ENCODE results near the gene COL12A1. TPM values are rescaled to one million over a fixed set of nuclear protein-coding genes. Genes with fewer than 3 reads are reported as not detected.

The COL12A1 gene
- polyA plus RNA-seq, 1 donor (not counting 4 experiments of a cell fraction or from before 2014, with no cell fraction given) = 96.9 TPM

GRCh38 chr6:75167851-75168250 lies 38.0 kb downstream of the COL12A1 start:
- Histone ChIP-seq H3K27me3 (ENCODE audit: control insufficient read depth, extremely low read depth, insufficient read depth, low read length) (no peaks in the 10 kb centered on the region), H2AFZ (ENCODE audit: control insufficient read depth, low read length) (no peak overlapping the region), H3K4me1 (ENCODE audit: control insufficient read depth, extremely low read depth, insufficient read depth, low read length) (no peaks in the 10 kb centered on the region), H3K9ac (ENCODE audit: control insufficient read depth, extremely low read depth, insufficient read depth, low read length) (no peak overlapping the region), H3K79me2 (ENCODE audit: control insufficient read depth, insufficient read depth, low read length) (peaks cover 32% of the 10 kb centered on the region), H3K27ac (ENCODE audit: control insufficient read depth, insufficient read depth, low read length) (no peak overlapping the region), H3K4me3 (ENCODE audit: control insufficient read depth in 2 of 3, extremely low read depth in 1 of 3, insufficient read depth in 2 of 3, low read depth in 1 of 3, low read length in 3 of 3) (no peak overlapping the region), H3K9me3 (ENCODE audit: control insufficient read depth, low read depth, low read length) (no peaks in the 10 kb centered on the region), H3K36me3 (ENCODE audit: control insufficient read depth in 2 of 2, extremely low read depth in 1 of 2, insufficient read depth in 2 of 2, low read length in 2 of 2) (peaks cover 5 to 6% of the 10 kb centered on the region in 2 experiments), H3K9me1 (ENCODE audit: control insufficient read depth, extremely low read depth, insufficient read depth, low read length) (no peaks in the 10 kb centered on the region), H3K4me2 (ENCODE audit: control insufficient read depth, extremely low read depth, insufficient read depth, low read depth, low read length) (no peak overlapping the region), H4K20me1 (ENCODE audit: control insufficient read depth, extremely low read depth, insufficient read depth, low read length) (no peaks in the 10 kb centered on the region)
- dilution Hi-C loops (cut with MboI; ENCODE audit: extremely low pct_ligation_motif_present, low sequenced_read_pairs) = no loop called here
- FAIRE-seq (peak; percentile 55), DNase-seq (ENCODE audit: low read depth, low spot score) (no peak)
- TF ChIP-seq CTCF (optimal IDR thresholded peaks at IDR 0.05 in 1 of 3, IDR thresholded peaks at IDR 0.05 in 1 of 3, conservative IDR thresholded peaks at IDR 0.05 in 1 of 3; ENCODE audit: extremely low read depth in 1 of 3, insufficient read depth in 2 of 3, low read length in 3 of 3) = no peak
- no peak for TF ChIP-seq EZH2 (IDR thresholded peaks at IDR 0.05; ENCODE audit: low read length)

- no peak for DNase-seq (ENCODE audit: low read depth, low spot score)
- no peak overlapping the region for H3K27ac ChIP-seq (ENCODE audit: control insufficient read depth, insufficient read depth, low read length)
- H3K36me3 ChIP-seq (ENCODE audit: control insufficient read depth in 2 of 2, extremely low read depth in 1 of 2, insufficient read depth in 2 of 2, low read length in 2 of 2) = peaks cover 5 to 6% of the 10 kb centered on the region in 2 experiments
- H3K79me2 ChIP-seq (ENCODE audit: control insufficient read depth, insufficient read depth, low read length) = peaks cover 32% of the 10 kb centered on the region
- no peak overlapping the region for H2AFZ ChIP-seq (ENCODE audit: control insufficient read depth, low read length)
- no peaks in the 10 kb centered on the region for H3K4me1 ChIP-seq (ENCODE audit: control insufficient read depth, extremely low read depth, insufficient read depth, low read length)
- H4K20me1 ChIP-seq (ENCODE audit: control insufficient read depth, extremely low read depth, insufficient read depth, low read length) = no peaks in the 10 kb centered on the region
- no peak overlapping the region for H3K9ac ChIP-seq (ENCODE audit: control insufficient read depth, extremely low read depth, insufficient read depth, low read length)
- no peak overlapping the region for H3K4me3 ChIP-seq (ENCODE audit: control insufficient read depth in 2 of 3, extremely low read depth in 1 of 3, insufficient read depth in 2 of 3, low read depth in 1 of 3, low read length in 3 of 3)
- no peaks in the 10 kb centered on the region for H3K27me3 ChIP-seq (ENCODE audit: control insufficient read depth, extremely low read depth, insufficient read depth, low read length)
- no peaks in the 10 kb centered on the region for H3K9me1 ChIP-seq (ENCODE audit: control insufficient read depth, extremely low read depth, insufficient read depth, low read length)
- no peak overlapping the region for H3K4me2 ChIP-seq (ENCODE audit: control insufficient read depth, extremely low read depth, insufficient read depth, low read depth, low read length)
- dilution Hi-C loops (cut with MboI; ENCODE audit: extremely low pct_ligation_motif_present, low sequenced_read_pairs) = no loop called here
- FAIRE-seq = no peak
- TF ChIP-seq EZH2 (IDR thresholded peaks at IDR 0.05; ENCODE audit: low read length) (no peak), CTCF (optimal IDR thresholded peaks at IDR 0.05 in 1 of 3, IDR thresholded peaks at IDR 0.05 in 1 of 3, conservative IDR thresholded peaks at IDR 0.05 in 1 of 3; ENCODE audit: extremely low read depth in 1 of 3, insufficient read depth in 2 of 3, low read length in 3 of 3) (no peak)
- no peaks in the 10 kb centered on the region for H3K9me3 ChIP-seq (ENCODE audit: control insufficient read depth, low read depth, low read length)
These were observed 38.5 kb downstream of the COL12A1 start for GRCh38 chr6:75167325-75167724.

Data from keratinocyte (primary cell).